OCI-LY3 (cell line): ENCODE measurements around the gene OCRL.

Source experiments
- CTCF ChIP-seq: fragments of 200-600, 300-600 bp; sonication (generic); IDR thresholded peaks from 2 replicates; pipeline ENCODE4 v1.5.1; 2014; ENCODE audit warnings: antibody characterized with exemption, low read length, low read depth
- EZH2phosphoT487 ChIP-seq: fragments of 200-600 bp; shearing (Covaris generic); IDR thresholded peaks from 2 replicates; pipeline ENCODE4 v1.6.1; 2018; ENCODE audit warnings: antibody characterized with exemption, mixed run types, low read depth

DNA sequence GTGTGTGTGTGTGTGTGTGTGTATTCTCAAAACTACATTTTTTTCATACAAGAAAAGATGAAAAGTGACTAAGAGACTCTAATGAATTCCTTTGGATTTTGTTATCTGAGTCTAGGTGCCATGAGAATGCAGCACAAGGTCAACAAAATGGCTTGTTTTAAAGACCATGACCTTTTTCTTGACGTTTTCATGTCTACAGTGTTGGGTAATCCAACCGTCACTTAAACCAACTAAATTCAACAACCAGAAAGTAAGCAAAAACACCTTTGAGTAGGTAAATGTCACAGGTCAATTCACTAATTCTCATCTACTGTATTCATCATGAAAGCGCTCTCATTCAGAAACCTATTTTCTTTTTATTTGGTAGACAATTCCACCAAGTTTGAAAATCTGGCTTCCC is 19.9 kb upstream of the OCRL start:
- TF ChIP-seq CTCF = no peak
- TF ChIP-seq EZH2phosphoT487 = no peak
